OCI-LY1 (cell line): ENCODE data around the gene IRS1.

Source experiments
- H2AFZ ChIP-seq: fragments of 200-600 bp; sonication (generic), shearing (Covaris generic); 2 replicates; pipeline ENCODE4 v1.6.0; 2014; ENCODE audit warnings: antibody characterized with exemption, mild to moderate bottlenecking, low read length
- H3F3A ChIP-seq: fragments of 200-600 bp; sonication (generic), shearing (Covaris generic); 2 replicates; pipeline ENCODE4 v1.6.0; 2014; ENCODE audit warnings: mild to moderate bottlenecking, antibody characterized with exemption, low read length, moderate library complexity; ENCODE audit not compliant: insufficient read depth
- H3K27ac ChIP-seq: fragments of 200-600 bp; sonication (generic); 2 replicates; pipeline ENCODE4 v1.5.1; 2014; ENCODE audit warnings: low read length, mixed run types, mild to moderate bottlenecking, low read depth; ENCODE audit not compliant: poor library complexity, severe bottlenecking
- H3K27me3 ChIP-seq: fragments of 200-600 bp; sonication (generic); 2 replicates; pipeline ENCODE4 v1.6.0; 2014; ENCODE audit warnings: antibody characterized with exemption, mild to moderate bottlenecking, low read length, moderate library complexity; ENCODE audit not compliant: insufficient read depth
- H3K36me3 ChIP-seq: fragments of 200-600 bp; sonication (generic); 2 replicates; pipeline ENCODE4 v1.6.1; 2014; ENCODE audit warnings: mild to moderate bottlenecking, antibody characterized with exemption, low read length, moderate library complexity, mixed read lengths; ENCODE audit not compliant: insufficient read depth
- H3K4me1 ChIP-seq: fragments of 200-600 bp; sonication (generic); 2 replicates; pipeline ENCODE4 v1.5.1; 2014; ENCODE audit warnings: mild to moderate bottlenecking, low read length, moderate library complexity; ENCODE audit not compliant: insufficient read depth, severe bottlenecking
- H3K4me2 ChIP-seq: fragments of 200-600 bp; sonication (generic), shearing (Covaris generic); 2 replicates; pipeline ENCODE4 v1.6.1; 2014; ENCODE audit warnings: low read length
- H3K4me3 ChIP-seq: fragments of 200-600 bp; sonication (generic); 2 replicates; pipeline ENCODE4 v1.5.1; 2014; ENCODE audit warnings: low read length, low read depth, mild to moderate bottlenecking, mixed read lengths; ENCODE audit not compliant: poor library complexity, severe bottlenecking
- H3K79me2 ChIP-seq: fragments of 200-600 bp; shearing (Covaris generic); 2 replicates; pipeline ENCODE4 v1.6.1; 2016; ENCODE audit warnings: mixed run types, low read length, mixed read lengths; ENCODE audit not compliant: insufficient read depth
- H3K9ac ChIP-seq: fragments of 200-600 bp; sonication (generic), shearing (Covaris generic); 2 replicates; pipeline ENCODE4 v1.6.1; 2014; ENCODE audit warnings: mild to moderate bottlenecking, low read length, mixed read lengths
- H3K9me2 ChIP-seq: fragments of 200-600 bp; sonication (generic), shearing (Covaris generic); 2 replicates; pipeline ENCODE4 v1.6.1; 2014; ENCODE audit warnings: low read depth, mild to moderate bottlenecking, low read length, mixed read lengths
- H3K9me3 ChIP-seq: fragments of 200-600 bp; shearing (Covaris generic); 2 replicates; pipeline ENCODE4 v1.6.1; 2014; ENCODE audit warnings: low read length, mixed read lengths
- H4K20me1 ChIP-seq: fragments of 200-600 bp; sonication (generic), shearing (Covaris generic); 2 replicates; pipeline ENCODE4 v1.6.0; 2016; ENCODE audit warnings: mild to moderate bottlenecking, low read length; ENCODE audit not compliant: insufficient read depth
- CTCF ChIP-seq: fragments of 200-600 bp; sonication (generic), shearing (Covaris generic); IDR thresholded peaks from 2 replicates; pipeline ENCODE4 v1.5.1; 2017; ENCODE audit warnings: mild to moderate bottlenecking, antibody characterized with exemption, low read length, moderate library complexity, mixed read lengths
- EZH2 ChIP-seq: fragments of 200-600 bp; sonication (generic), shearing (Covaris generic); IDR thresholded peaks from 2 replicates; pipeline ENCODE4 v1.8.0; 2017; ENCODE audit warnings: borderline replicate concordance, mixed run types, mild to moderate bottlenecking, antibody characterized with exemption, low read length, moderate library complexity, mixed read lengths

Gene IRS1

GRCh38 chr2:226798422-226799210 is 1.0 kb downstream of the IRS1 start:
- TF ChIP-seq EZH2 (no peak), CTCF (peak; percentile 65)
- Histone ChIP-seq H3K36me3 (no peaks in the 10 kb centered on the region), H3K4me3 (peak overlapping the region; percentile 79), H3K27me3 (no peaks in the 10 kb centered on the region), H3K4me2 (peak overlapping the region; percentile 81), H2AFZ (no peak overlapping the region), H3K9ac (peak overlapping the region; percentile 79), H3K4me1 (peaks cover 70% of the 10 kb centered on the region), H3K9me2 (no peaks in the 10 kb centered on the region), H3K9me3 (no peaks in the 10 kb centered on the region), H3K79me2 (no peaks in the 10 kb centered on the region), H3K27ac (peak overlapping the region; percentile 85), H4K20me1 (no peaks in the 10 kb centered on the region), H3F3A (no peaks in the 10 kb centered on the region)

- peak overlapping the region; percentile 79 for H3K4me3 ChIP-seq
- H3K27me3 ChIP-seq: no peaks in the 10 kb centered on the region
- TF ChIP-seq EZH2 (no peak), CTCF (no peak)
- H3K36me3 ChIP-seq: no peaks in the 10 kb centered on the region
- H3K9me3 ChIP-seq: no peaks in the 10 kb centered on the region
- peak overlapping the region; percentile 81 for H3K4me2 ChIP-seq
- no peaks in the 10 kb centered on the region for H3K79me2 ChIP-seq
- H4K20me1 ChIP-seq: no peaks in the 10 kb centered on the region
- H3K9ac ChIP-seq: peak overlapping the region; percentile 79; the same call in 1 of the 2 replicates
- H3K4me1 ChIP-seq: peaks cover 76% of the 10 kb centered on the region
- H3K27ac ChIP-seq: peak overlapping the region; percentile 85
- H2AFZ ChIP-seq: no peak overlapping the region
- no peaks in the 10 kb centered on the region for H3F3A ChIP-seq
- H3K9me2 ChIP-seq: no peaks in the 10 kb centered on the region
Observed at GRCh38 chr2:226797989-226798421, 1.6 kb downstream of the IRS1 start.

- peak overlapping the region; percentile 81 for H3K4me2 ChIP-seq
- H3K9me3 ChIP-seq: no peaks in the 10 kb centered on the region
- H3K9ac ChIP-seq: peak overlapping the region; percentile 79; the same call in 1 of the 2 replicates
- H3F3A ChIP-seq: no peaks in the 10 kb centered on the region
- peak overlapping the region; percentile 79 for H3K4me3 ChIP-seq
- TF ChIP-seq EZH2 (no peak), CTCF (no peak)
- H4K20me1 ChIP-seq: no peaks in the 10 kb centered on the region
- H3K9me2 ChIP-seq: no peaks in the 10 kb centered on the region
- no peaks in the 10 kb centered on the region for H3K79me2 ChIP-seq
- no peaks in the 10 kb centered on the region for H3K27me3 ChIP-seq
- H3K4me1 ChIP-seq: peaks cover 78% of the 10 kb centered on the region
- no peak overlapping the region for H2AFZ ChIP-seq
- peak overlapping the region; percentile 85 for H3K27ac ChIP-seq
- H3K36me3 ChIP-seq: no peaks in the 10 kb centered on the region
Observed at GRCh38 chr2:226797289-226797988, 2.2 kb downstream of the IRS1 start.
